SK-N-SH treated with all-trans-retinoic acid at 6 μM for 48 hours (cell line): ENCODE results near the gene SLC12A8.

ENCODE experiments used
- ATAC-seq: fragments of 200-7000 bp; cut with Tn5 transposase; 3 replicates; pipeline ENCODE4 v1.9.1; 2020; ENCODE audit warnings: mild to moderate bottlenecking, moderate library complexity
- ARNTL ChIP-seq: fragments of 450-650 bp; formaldehyde crosslinking; IDR thresholded peaks from 2 replicates; pipeline ENCODE4 v1.5.0; 2020; ENCODE audit warnings: low read depth, mild to moderate bottlenecking, moderate library complexity, borderline replicate concordance
- BACH2 ChIP-seq: fragments of 250-450 bp; sonication (Bioruptor Pico); IDR thresholded peaks from 2 replicates; pipeline ENCODE4 v1.9.0; 2021; ENCODE audit warnings: mild to moderate bottlenecking, borderline replicate concordance
- CSDC2 ChIP-seq: fragments of 250-450 bp; sonication (Bioruptor Pico); IDR thresholded peaks from 2 replicates; pipeline ENCODE4 v1.5.0; 2020; ENCODE audit warnings: mild to moderate bottlenecking, moderate library complexity
- ESRRG ChIP-seq: fragments of 250-450 bp; sonication (Bioruptor Pico); IDR thresholded peaks from 2 replicates; pipeline ENCODE4 v1.6.1; 2021; ENCODE audit warnings: mild to moderate bottlenecking
- GLIS3 ChIP-seq: fragments of 250-450 bp; sonication (Bioruptor Pico); IDR thresholded peaks from 2 replicates; pipeline ENCODE4 v1.5.0; 2020; ENCODE audit warnings: mild to moderate bottlenecking, moderate library complexity
- OSR1 ChIP-seq: fragments of 250-450 bp; sonication (Bioruptor Pico); IDR thresholded peaks from 2 replicates; pipeline ENCODE4 v1.8.0; 2022; ENCODE audit warnings: moderate library complexity, mild to moderate bottlenecking, inconsistent platforms
- RARB ChIP-seq: fragments of 250-450 bp; sonication (Bioruptor Pico); IDR thresholded peaks from 2 replicates; pipeline ENCODE4 v1.8.0; 2021; ENCODE audit warnings: mild to moderate bottlenecking, moderate library complexity
- SNAI2 ChIP-seq: fragments of 250-450 bp; sonication (Bioruptor Pico); IDR thresholded peaks from 2 replicates; pipeline ENCODE4 v1.5.0; 2020; ENCODE audit warnings: mild to moderate bottlenecking, moderate library complexity
- TCF4 ChIP-seq: fragments of 250-450 bp; sonication (Bioruptor Pico); IDR thresholded peaks from 2 replicates; pipeline ENCODE4 v1.8.0; 2021; ENCODE audit warnings: mild to moderate bottlenecking, moderate library complexity, borderline replicate concordance
- TOX ChIP-seq: fragments of 250-450 bp; sonication (Bioruptor Pico); IDR thresholded peaks from 2 replicates; pipeline ENCODE4 v1.8.0; 2021; ENCODE audit warnings: mild to moderate bottlenecking, moderate library complexity, borderline replicate concordance
- ZC3H10 ChIP-seq: fragments of 250-450 bp; sonication (Bioruptor Pico); IDR thresholded peaks from 2 replicates; pipeline ENCODE4 v1.5.1; 2021; ENCODE audit warnings: mild to moderate bottlenecking, moderate library complexity
- ZFP3 ChIP-seq: fragments of 250-450 bp; sonication (Bioruptor Pico); IDR thresholded peaks from 2 replicates; pipeline ENCODE4 v1.5.0; 2020; ENCODE audit warnings: mild to moderate bottlenecking, moderate library complexity
- ZFP30 ChIP-seq: fragments of 450-650 bp; formaldehyde crosslinking; IDR thresholded peaks from 2 replicates; pipeline ENCODE4 v1.5.0; 2022; ENCODE audit warnings: mild to moderate bottlenecking, moderate library complexity
- ZNF565 ChIP-seq: fragments of 450-650 bp; formaldehyde crosslinking; conservative IDR thresholded peaks from 2 replicates; pipeline ENCODE4 v1.5.0; 2020; ENCODE audit warnings: low read depth, mild to moderate bottlenecking, moderate library complexity
- ZNF70 ChIP-seq: fragments of 450-650 bp; formaldehyde crosslinking; IDR thresholded peaks from 2 replicates; pipeline ENCODE4 v1.5.0; 2020; ENCODE audit warnings: mild to moderate bottlenecking, moderate library complexity
- ZNF8 ChIP-seq: fragments of 450-650 bp; formaldehyde crosslinking; IDR thresholded peaks from 2 replicates; pipeline ENCODE4 v1.5.0; 2020; ENCODE audit warnings: mild to moderate bottlenecking, moderate library complexity
- TF ChIP-seq, protein P1 (sequence below): fragments of 250-450 bp; sonication (Bioruptor Pico); IDR thresholded peaks from 2 replicates; pipeline ENCODE4 v1.5.1; 2020; ENCODE audit warnings: low read depth, mild to moderate bottlenecking, moderate library complexity
- TF ChIP-seq, protein P2 (sequence below): fragments of 250-450 bp; sonication (Bioruptor Pico); IDR thresholded peaks from 2 replicates; pipeline ENCODE4 v1.5.1; 2021; ENCODE audit warnings: mild to moderate bottlenecking, moderate library complexity
- TF ChIP-seq, protein P3 (sequence below): fragments of 250-450 bp; sonication (Bioruptor Pico); IDR thresholded peaks from 2 replicates; pipeline ENCODE4 v1.8.0; 2021; ENCODE audit warnings: low read depth, mild to moderate bottlenecking, moderate library complexity, borderline replicate concordance
- TF ChIP-seq, protein P4 (sequence below): fragments of 250-450 bp; sonication (Bioruptor Pico); IDR thresholded peaks from 2 replicates; pipeline ENCODE4 v1.8.0; 2020; ENCODE audit warnings: mild to moderate bottlenecking, moderate library complexity, borderline replicate concordance
- TF ChIP-seq, protein P5 (sequence below): fragments of 250-450 bp; sonication (Bioruptor Pico); IDR thresholded peaks from 2 replicates; pipeline ENCODE4 v1.5.0; 2020; ENCODE audit warnings: mild to moderate bottlenecking, moderate library complexity

Gene SLC12A8

DNA sequence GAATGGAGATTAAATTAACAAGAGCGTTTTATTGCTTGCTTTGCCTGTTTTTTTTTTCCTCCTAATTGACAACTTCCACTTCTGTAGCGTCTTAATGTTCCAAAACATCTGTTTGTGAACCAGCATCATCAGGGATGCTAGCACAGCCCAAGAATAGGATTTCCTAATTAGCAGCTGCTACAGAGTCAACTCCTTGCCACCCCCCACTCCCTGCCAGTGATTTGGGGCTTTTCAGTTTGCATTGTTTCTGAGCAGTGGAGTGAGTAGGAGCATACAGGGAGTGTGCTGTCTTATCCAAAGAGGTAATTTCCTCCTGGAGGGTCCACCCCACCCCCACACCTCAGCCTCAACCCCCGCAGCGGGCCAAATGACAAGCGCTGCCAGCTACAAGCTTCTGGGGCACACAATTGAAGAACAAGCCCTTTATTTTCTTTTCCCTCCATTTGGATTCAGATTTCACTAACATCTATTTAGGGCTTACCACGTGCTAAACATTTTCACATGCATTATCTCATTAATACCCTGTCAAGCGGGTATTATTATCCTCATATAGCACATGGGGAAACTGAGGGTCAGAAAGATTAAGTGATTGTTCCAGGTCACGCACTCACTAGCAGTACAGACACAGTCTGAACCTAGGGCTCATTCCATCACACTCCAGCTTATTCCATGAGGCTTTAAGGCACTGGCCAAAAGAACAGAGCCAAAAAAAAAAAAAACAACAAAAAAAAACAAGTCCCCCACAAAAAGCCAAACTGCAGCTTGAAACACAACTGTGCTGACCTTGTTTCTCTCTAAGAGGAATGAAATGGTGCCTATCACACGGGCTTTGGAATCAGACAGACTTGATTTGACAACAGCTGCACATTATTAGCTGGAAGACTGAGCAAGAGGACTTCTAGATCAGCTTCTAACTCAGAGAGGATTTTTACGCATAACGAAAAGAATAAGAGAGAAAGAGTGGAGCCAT lies 173.1 kb downstream of the SLC12A8 start:
- TF ChIP-seq ESRRG (CRISPR knock-in tag) (no peak), ZNF8 (CRISPR knock-in tag) (no peak), ZFP3 (CRISPR knock-in tag) (no peak), RARB (CRISPR knock-in tag) (no peak), BACH2 (CRISPR knock-in tag) (no peak), ARNTL (CRISPR knock-in tag) (no peak), ZC3H10 (CRISPR knock-in tag) (no peak), TCF4 (CRISPR knock-in tag) (no peak), TOX (CRISPR knock-in tag) (no peak), OSR1 (CRISPR knock-in tag) (no peak), GLIS3 (CRISPR knock-in tag) (no peak)
- TF ChIP-seq, protein P1, sequence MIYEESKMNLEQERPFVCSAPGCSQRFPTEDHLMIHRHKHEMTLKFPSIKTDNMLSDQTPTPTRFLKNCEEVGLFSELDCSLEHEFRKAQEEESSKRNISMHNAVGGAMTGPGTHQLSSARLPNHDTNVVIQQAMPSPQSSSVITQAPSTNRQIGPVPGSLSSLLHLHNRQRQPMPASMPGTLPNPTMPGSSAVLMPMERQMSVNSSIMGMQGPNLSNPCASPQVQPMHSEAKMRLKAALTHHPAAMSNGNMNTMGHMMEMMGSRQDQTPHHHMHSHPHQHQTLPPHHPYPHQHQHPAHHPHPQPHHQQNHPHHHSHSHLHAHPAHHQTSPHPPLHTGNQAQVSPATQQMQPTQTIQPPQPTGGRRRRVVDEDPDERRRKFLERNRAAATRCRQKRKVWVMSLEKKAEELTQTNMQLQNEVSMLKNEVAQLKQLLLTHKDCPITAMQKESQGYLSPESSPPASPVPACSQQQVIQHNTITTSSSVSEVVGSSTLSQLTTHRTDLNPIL (CRISPR knock-in tag): no peak
- TF ChIP-seq, protein P2, sequence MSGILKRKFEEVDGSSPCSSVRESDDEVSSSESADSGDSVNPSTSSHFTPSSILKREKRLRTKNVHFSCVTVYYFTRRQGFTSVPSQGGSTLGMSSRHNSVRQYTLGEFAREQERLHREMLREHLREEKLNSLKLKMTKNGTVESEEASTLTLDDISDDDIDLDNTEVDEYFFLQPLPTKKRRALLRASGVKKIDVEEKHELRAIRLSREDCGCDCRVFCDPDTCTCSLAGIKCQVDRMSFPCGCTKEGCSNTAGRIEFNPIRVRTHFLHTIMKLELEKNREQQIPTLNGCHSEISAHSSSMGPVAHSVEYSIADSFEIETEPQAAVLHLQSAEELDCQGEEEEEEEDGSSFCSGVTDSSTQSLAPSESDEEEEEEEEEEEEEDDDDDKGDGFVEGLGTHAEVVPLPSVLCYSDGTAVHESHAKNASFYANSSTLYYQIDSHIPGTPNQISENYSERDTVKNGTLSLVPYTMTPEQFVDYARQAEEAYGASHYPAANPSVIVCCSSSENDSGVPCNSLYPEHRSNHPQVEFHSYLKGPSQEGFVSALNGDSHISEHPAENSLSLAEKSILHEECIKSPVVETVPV (CRISPR knock-in tag): no peak
- TF ChIP-seq, protein P3, sequence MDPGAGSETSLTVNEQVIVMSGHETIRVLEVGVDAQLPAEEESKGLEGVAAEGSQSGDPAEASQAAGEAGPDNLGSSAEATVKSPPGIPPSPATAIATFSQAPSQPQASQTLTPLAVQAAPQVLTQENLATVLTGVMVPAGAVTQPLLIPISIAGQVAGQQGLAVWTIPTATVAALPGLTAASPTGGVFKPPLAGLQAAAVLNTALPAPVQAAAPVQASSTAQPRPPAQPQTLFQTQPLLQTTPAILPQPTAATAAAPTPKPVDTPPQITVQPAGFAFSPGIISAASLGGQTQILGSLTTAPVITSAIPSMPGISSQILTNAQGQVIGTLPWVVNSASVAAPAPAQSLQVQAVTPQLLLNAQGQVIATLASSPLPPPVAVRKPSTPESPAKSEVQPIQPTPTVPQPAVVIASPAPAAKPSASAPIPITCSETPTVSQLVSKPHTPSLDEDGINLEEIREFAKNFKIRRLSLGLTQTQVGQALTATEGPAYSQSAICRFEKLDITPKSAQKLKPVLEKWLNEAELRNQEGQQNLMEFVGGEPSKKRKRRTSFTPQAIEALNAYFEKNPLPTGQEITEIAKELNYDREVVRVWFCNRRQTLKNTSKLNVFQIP: no peak

DNA sequence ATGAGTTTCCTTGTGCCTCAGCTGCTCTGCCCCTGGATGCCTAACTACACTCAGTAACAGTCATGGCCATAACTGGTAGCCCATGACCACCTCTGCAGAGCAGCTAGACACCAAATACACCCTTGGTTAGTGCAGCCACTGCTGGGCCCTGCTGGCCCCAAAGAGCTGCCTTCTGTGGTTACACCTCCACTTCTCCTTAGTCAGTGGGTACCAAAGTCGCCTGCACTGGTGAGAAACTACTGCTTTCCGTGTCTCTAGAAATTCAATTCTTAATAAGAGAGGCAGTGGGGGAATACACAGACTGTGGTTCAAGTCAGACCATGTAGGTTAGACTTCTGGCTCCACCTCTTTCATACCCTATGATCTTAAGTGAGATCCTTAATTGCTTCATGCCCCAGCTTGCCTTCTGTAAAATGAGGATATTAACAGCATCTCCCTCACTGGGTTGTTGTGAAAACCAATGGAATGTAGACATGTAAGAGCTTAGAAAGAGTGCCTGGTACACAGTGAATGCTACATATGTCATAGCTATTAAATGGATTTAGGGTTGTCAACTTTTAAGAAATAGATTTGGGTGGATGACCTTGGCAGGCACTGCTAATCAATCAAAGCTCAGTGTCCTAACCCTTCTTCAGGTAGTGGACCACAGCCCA lies 174.9 kb downstream of the SLC12A8 start:
- no peak for ATAC-seq
- TF ChIP-seq, protein P2 (CRISPR knock-in tag): no peak
- no peak for TF ChIP-seq ZFP3 (CRISPR knock-in tag)
- no peak for TF ChIP-seq ZC3H10 (CRISPR knock-in tag)
- TF ChIP-seq RARB (CRISPR knock-in tag): no peak
- no peak for TF ChIP-seq SNAI2
- no peak for TF ChIP-seq TCF4 (CRISPR knock-in tag)
- TF ChIP-seq ZNF8 (CRISPR knock-in tag): no peak
- no peak for TF ChIP-seq ZFP30 (CRISPR knock-in tag)
- no peak for TF ChIP-seq OSR1 (CRISPR knock-in tag)
- TF ChIP-seq, protein P1 (CRISPR knock-in tag): no peak
- no peak for TF ChIP-seq ZNF565 (CRISPR knock-in tag)
- TF ChIP-seq, protein P4, sequence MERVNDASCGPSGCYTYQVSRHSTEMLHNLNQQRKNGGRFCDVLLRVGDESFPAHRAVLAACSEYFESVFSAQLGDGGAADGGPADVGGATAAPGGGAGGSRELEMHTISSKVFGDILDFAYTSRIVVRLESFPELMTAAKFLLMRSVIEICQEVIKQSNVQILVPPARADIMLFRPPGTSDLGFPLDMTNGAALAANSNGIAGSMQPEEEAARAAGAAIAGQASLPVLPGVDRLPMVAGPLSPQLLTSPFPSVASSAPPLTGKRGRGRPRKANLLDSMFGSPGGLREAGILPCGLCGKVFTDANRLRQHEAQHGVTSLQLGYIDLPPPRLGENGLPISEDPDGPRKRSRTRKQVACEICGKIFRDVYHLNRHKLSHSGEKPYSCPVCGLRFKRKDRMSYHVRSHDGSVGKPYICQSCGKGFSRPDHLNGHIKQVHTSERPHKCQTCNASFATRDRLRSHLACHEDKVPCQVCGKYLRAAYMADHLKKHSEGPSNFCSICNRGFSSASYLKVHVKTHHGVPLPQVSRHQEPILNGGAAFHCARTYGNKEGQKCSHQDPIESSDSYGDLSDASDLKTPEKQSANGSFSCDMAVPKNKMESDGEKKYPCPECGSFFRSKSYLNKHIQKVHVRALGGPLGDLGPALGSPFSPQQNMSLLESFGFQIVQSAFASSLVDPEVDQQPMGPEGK: no peak
- TF ChIP-seq CSDC2 (CRISPR knock-in tag): no peak
- TF ChIP-seq TOX (CRISPR knock-in tag): no peak
- TF ChIP-seq, protein P5, sequence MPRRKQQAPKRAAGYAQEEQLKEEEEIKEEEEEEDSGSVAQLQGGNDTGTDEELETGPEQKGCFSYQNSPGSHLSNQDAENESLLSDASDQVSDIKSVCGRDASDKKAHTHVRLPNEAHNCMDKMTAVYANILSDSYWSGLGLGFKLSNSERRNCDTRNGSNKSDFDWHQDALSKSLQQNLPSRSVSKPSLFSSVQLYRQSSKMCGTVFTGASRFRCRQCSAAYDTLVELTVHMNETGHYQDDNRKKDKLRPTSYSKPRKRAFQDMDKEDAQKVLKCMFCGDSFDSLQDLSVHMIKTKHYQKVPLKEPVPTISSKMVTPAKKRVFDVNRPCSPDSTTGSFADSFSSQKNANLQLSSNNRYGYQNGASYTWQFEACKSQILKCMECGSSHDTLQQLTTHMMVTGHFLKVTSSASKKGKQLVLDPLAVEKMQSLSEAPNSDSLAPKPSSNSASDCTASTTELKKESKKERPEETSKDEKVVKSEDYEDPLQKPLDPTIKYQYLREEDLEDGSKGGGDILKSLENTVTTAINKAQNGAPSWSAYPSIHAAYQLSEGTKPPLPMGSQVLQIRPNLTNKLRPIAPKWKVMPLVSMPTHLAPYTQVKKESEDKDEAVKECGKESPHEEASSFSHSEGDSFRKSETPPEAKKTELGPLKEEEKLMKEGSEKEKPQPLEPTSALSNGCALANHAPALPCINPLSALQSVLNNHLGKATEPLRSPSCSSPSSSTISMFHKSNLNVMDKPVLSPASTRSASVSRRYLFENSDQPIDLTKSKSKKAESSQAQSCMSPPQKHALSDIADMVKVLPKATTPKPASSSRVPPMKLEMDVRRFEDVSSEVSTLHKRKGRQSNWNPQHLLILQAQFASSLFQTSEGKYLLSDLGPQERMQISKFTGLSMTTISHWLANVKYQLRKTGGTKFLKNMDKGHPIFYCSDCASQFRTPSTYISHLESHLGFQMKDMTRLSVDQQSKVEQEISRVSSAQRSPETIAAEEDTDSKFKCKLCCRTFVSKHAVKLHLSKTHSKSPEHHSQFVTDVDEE: no peak
- no peak for TF ChIP-seq BACH2 (CRISPR knock-in tag)
- no peak for TF ChIP-seq ESRRG (CRISPR knock-in tag)
- no peak for TF ChIP-seq ZNF70 (CRISPR knock-in tag)
- TF ChIP-seq, protein P3: no peak

More for the DNA sequence above, 173.1 kb downstream of the SLC12A8 start:
- no peak for ATAC-seq
